Measurements from ENCODE around the gene OPCML.
"Not testable (repeated sequence)": the region's sequence is repeated elsewhere in the genome, so short reads cannot be mapped to it uniquely, and the experiment has no call there.

Gene OPCML

DNA sequence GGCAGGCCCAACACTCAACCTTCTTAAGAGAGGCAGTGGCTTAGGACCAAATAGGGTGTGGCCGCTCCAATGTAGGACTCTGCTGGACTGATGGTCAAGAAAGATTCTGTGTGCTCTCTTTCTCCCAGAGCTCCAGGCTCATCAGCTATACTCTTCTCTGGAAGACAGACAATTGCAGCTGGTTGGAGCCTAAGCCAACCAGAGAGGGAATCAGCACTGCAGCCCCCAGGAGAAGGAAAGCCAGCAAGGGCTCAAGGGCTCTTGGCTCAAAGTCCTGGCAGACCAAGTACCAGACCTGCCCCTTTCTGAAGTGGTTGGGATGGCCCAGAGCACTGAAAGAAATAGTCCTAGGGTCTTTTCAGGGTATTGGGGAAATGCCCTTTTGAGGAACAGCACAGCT lies 1084.5 kb downstream of the OPCML start:
- DNase-seq: no peak

GRCh38 chr11:132445859-132446291 lies 1086.4 kb downstream of the OPCML start:
- DNase-seq: no peak

- DNase-seq: no peak
Measured at GRCh38 chr11:132444911-132445310, 1087.4 kb downstream of the OPCML start.

DNA sequence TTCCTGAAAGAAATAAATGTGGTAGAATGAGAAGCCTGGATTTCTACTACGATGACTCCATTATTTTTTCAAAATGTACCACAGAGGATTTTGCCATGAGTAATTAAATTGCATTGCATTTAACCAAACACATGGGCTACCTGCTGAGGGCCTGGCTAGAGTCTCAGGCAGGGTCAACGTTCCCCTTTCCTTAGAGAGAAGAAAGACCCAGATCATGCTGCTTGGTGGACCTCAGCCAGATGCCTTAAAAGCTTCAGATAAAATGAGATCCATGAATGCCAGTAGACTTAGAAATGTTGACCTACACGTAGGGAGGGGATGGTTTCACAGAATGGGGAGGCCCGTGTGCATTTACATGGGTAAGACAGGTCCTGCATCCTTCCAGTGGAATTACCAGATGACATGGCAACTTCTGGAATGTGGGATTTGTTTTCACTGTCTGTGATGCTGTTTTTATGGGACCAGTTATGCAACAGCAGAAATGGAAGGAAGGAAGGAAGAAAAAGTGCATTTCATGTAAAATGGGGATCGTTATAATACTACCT lies 1092.5 kb downstream of the OPCML start:
- DNase-seq: no peak

DNA sequence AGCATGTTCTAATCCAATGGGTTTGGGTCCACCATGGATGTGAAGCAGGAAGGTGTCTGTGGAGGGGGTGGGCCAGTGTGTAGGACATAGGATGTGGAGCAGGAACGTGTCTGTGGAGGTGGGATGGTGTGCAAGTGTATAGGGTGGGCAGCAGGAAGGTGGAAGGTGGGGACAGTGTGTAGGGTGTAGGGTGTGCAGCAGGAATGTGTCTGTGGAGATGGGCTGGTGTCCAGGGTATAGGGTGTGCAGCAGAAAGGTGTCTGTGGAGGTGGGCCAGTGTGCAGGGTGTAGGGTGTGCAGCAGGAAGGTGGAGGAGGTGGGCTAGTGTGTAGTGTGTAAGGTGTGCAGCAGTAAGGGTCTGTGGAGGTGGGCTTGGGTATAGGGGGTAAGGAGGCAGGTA lies 1093.9 kb downstream of the OPCML start:
- no peak for DNase-seq

DNA sequence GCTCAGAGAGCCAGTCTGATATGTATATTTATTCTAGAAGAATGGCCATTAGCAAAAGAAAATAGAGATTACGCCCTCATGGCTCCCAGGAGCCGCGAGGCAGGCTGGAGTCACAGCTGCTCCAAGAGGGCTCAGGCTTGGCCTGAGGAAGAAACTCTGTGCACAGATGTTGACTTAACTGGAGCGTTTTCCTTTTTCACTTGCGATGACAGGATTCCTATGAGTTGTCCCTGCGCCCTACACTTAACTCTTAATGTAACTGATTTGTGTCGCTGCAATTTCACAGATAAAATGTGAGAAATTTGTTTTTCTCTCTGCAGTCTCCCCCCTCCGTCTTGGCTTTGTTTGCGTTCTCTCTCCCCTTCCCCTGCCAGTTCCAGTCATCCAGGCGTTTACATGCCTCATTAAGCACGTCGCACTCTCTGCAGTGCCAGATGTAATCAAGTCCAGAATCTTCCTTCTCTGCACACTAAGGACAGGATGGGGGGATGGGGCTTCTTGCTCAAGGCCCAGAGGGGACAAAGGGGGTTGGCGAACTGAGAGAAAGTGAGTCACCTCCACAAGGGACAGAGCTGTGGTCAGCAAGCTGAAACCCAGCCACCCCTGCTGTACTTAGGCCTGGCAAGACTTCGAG lies 1101.8 kb downstream of the OPCML start:
- no peak for DNase-seq

- DNase-seq: no peak
Measured at GRCh38 chr11:132429685-132430084, 1102.6 kb downstream of the OPCML start.

- DNase-seq: no peak
Measured at GRCh38 chr11:132427611-132428010, 1104.7 kb downstream of the OPCML start.

DNA sequence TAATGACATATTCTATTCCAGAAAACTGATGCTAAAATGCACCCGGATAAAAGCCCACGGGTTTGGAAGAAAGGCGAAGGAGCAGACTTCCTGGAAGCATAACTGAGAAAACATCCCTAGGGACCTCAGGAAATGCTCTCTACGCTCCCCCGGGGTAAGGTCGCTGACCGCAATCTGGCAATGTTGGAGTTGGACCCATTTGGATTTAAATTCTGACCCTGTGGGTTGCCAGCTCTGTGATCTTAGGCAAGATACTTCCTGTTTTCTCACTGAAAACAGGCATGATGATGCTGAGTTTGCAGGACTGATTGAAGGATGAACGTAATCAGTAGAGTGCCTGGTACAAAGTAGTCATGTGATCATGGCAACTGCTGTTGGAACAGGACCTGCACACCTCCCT lies 1107.9 kb downstream of the OPCML start:
- no peak for DNase-seq

DNA sequence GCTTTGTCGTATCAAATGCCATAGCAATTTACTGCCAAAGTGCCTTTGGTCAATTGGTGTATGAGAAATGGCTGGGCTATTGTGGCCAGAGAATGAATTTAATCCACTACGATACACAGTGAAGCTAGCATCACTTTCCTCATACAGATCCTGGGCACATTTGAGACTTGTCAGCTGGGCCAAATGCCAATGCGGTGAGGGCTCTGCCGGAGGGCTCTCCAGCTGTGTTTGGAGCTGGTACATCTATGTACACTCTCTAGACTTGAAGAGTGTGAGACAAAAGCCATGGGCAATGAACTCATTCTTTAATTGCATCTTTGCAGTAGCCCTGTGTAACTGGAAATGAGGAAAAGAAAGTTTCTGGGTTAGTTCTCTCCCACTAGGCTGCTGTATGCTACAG lies 1109.0 kb downstream of the OPCML start:
- DNase-seq: no peak

DNA sequence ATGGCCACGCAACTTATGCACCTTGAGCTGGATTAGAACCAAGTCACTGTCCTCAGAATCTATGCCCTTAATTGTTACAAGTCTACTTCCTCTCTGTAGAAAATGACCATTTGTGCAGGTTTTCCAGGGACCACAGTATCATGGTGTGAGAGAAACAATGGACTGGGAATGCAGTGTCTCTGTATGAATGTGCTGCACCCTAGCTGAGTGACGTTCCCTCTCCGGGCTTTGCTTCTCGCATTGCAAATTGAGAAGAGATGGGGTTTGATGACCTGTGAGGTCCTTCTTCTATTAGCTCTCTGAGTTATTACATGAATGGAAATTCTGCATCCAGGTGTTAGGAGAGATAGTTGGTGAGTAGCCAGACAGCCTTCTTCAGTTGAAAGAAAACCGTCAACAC lies 1109.6 kb downstream of the OPCML start:
- no peak for DNase-seq

DNA sequence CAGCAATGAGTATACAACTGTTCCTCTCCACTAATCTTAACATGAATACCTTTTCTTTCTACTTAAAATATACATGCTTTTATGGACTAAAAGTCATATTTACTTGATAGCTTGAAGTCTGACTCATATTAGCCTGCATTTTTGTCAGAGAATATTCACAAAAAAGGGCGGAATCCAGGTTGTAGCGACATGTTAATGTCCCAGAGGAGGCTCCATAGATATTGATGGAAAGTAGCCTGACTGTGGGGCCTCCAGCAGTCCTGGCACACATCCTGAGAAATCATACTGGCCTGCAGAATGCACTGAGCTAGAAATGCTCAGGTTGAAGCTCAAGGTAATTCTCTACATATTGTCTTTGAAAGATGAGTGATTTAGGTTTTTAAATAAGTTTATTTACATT lies 1110.7 kb downstream of the OPCML start:
- no peak for DNase-seq

DNA sequence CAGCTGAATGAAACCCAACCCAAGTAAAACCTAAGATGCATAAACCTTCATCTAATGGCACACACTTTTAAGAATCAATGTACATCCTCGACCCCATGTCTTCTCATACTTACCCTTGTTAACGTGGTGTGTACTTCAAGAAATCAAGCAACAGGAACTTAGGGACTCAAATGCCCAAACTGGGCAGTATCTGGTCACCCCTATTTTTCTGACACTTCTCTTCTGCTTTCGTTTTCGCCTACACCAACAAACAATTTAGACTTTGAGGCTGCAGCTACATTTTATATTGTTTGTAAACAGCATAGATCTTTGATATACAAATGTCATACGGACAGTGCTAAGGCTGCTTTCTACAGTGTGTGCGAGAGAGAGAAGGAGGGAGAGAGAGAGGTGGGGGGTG lies 1117.8 kb downstream of the OPCML start:
- no peak for DNase-seq

DNA sequence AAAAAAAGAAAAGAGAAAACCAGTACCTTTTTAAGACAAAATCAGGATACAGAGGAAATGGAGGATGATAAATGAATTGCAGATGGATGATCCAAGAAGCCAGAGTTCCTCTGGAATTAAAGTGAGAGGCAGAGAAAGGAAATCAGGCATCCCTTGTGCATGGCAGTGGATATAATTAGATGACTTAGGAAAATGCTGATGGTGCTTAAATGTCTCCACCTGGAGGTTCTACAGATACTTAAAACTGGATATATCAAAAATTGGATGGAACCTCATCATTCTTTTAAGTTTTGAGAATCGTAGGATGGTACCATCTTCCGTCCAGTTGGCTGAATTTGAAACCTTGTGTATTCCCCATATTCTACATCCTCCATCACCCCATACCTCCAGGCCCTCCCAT lies 1121.9 kb downstream of the OPCML start:
- no peak for DNase-seq

GRCh38 chr11:132409573-132410355 lies 1122.5 kb downstream of the OPCML start:
- DNase-seq: no peak

- no peak for DNase-seq
Measured at GRCh38 chr11:132408877-132409276, 1123.4 kb downstream of the OPCML start.

DNA sequence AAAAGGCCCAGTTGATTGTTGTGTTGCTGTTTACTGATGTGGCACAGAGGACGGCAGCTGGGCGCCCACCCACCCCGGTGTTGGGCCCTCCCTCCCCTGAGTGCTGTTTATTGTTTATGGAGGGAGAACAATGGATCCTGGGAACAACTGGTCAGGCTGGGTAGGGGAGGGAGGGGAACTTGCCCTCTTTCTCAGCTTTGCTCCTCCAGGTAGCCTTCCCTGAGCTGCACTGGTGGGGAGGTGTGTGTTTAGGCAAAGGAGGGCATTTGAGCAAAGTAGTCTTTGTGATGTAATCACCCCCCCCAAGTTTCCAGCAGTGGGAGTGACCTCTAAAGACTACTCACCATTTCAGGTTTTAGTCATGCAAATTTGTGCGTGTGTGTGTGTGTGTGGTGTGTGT lies 1126.6 kb downstream of the OPCML start:
- no peak for DNase-seq

DNA sequence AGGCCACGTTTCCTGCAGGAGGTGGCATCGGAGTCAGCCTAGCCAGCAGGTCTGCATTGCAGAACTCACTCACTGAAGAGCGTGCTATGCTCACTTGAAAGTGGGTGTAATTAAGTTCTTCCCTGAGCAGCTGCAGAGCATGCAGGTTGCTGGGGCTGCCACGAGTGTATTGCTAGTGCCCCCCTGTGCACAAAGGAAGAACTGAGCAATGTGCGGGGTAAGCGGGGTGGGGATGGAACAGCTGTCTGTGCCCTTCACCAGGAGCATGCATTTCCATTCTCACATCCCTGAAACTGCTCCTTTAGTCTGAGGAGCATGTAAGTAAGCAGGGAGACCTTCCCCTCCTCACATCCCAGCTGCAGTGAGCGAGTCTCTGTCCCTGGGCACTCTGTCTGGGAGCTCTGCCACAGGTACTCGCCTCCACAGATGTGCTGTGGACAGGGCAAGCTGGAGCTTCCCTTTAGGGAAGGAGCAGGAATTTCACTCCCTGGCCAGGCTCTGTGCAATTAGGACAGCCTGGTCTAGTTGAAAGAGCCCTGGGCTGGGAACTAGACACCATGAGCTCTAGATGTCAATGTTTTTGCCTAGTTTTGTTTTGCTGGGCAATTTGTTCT lies 1130.1 kb downstream of the OPCML start:
- no peak for DNase-seq

DNA sequence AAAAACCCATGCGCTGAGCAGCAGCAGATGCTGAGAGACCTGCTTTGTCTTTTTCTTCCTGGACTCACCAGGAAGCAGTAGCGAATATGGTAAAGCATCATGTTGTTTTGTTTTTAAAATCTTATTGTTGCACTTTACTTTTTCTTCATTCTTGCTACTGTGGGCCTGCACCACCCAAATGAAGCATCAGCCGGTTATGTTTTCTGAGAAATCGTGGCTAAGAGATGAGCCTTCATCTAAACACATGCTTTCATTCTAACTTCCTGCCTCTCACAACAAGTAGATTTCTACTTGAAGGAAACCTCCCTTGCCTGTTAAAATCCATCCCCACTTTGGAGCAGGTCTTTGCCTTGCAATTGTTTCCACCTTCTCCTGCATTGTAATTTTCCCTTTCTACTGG lies 1136.0 kb downstream of the OPCML start:
- DNase-seq: no peak

GRCh38 chr11:132395434-132395833 lies 1136.9 kb downstream of the OPCML start:
- DNase-seq: no peak

GRCh38 chr11:132379540-132379939 lies 1152.8 kb downstream of the OPCML start:
- no peak for DNase-seq

- no peak for DNase-seq
Measured at GRCh38 chr11:132373405-132374143, 1158.7 kb downstream of the OPCML start.

- not testable (repeated sequence) for DNase-seq
Measured at GRCh38 chr11:132370114-132370513, 1162.2 kb downstream of the OPCML start.
